T1000 (cell line): ENCODE measurements around the gene DCLK1.

Experiments
- DNase-seq: peaks from one replicate; lab custom pipeline; 2025; ENCODE audit warnings: mixed read lengths; lab: John Stamatoyannopoulos, UW

Gene DCLK1

DNA sequence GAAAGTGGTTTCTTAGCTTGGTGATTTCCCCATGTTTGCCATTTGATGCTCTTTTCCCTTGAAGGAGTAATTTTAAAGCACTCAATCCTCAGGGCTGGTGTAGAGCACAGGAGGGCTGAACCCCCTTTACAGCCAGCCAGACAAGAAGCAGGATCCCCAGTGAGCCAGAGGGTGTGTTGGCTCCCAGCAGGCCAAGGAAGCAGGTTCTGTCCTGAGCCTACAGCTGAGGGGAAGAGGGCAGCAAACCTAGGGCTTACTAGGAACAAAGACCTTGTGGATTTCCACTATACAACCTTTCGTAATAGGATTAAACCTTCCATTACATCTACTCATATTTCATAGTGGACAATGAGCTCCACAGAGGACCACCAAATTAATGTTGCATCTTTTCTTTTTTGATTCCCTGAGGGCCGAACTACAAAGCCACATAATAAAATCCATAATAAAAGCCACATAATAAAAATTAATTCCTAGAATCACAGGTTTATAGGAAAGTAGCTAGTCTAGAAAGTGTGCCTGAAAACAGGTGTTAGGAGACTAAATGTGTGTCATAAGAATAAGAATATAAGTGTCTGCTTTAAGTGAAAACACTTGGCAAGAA lies 300.2 kb downstream of the DCLK1 start:
- DNase-seq, result no peak

DNA sequence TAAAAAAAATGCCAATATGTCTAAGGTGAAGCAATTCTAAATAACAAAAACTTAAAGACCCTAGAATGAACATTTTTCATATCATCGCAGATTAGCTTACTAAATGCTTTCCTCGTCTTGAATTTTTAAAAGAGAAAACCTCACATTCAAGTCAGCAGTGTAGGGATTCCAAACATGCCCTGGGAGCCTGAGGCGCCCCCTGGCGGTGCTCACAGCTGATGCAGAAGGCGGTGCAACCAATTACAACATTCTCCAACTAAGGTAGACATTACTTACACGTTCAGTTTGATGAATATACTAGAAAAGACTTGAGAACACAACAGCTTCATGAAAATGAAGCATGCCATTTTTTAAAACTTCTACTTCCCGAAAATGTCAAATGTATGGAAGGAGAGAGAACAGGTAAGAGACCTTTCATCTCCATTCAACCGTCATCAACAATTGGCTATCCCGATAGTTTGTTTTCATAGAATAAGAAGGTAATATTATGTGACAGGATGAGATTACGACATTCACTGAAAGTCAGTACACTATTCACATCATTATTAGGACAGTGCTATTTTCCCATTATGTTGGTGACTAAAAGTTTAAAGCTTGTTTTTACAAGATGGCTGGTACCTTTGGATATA lies 304.4 kb downstream of the DCLK1 start:
- DNase-seq, result no peak

DNA sequence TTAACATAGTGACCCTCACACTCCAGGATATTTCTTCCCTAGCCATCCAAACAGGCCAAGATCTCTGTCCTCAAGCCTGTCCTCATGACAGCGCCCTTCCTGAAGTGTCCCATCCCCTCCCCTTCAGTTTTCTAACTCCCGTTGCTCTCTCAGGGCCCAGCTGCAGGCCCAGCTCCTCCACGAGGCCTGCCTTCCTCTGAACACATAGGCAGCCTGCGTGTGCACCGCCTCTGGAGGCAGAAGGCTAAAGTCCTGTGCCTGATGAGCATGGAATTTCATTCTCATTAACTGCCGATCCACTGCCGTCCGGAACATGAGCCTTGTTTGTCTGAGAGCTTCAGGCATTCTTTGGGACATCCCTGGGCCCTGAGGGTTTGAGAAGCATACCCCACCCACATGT lies 306.4 kb downstream of the DCLK1 start:
- no peak for DNase-seq

DNA sequence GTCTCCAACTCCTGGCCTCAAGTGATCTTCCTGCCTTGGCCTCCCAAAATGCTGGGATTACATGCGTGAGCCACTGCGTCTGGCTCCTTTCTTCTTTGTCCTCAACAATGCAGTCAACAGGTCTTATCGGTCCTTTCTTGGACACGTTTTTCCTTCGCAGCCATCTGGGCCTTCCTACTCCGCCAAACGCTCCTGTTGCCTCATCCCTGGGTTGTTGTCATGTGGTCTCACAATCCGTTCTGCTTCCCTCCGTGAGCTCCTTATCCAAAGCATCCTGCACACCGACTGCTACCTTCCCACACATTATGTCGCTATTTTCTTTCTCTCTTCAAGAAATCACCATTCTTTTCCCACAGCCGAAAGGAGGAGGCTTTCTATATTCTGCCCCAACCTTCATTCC lies 306.8 kb downstream of the DCLK1 start:
- no peak for DNase-seq

DNA sequence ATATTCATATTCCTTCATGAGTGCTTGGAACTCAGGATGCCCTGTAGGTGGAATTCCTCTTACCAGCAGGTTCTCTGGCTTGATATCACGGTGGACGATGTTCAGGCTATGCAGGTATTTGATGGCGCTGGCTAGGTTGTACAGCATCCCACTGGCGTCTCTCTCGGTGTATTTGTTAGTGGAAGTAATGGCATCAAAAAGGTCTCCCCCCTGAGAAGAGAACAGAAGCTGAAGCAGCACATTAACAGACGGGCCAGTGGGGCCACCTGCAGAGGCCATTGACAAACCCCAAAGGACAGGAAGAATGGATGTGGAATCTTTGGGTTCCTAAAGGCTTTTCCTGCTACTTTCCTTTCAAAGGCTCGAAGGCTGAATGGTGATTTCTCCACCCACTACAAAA lies 308.5 kb downstream of the DCLK1 start:
- no peak for DNase-seq

DNA sequence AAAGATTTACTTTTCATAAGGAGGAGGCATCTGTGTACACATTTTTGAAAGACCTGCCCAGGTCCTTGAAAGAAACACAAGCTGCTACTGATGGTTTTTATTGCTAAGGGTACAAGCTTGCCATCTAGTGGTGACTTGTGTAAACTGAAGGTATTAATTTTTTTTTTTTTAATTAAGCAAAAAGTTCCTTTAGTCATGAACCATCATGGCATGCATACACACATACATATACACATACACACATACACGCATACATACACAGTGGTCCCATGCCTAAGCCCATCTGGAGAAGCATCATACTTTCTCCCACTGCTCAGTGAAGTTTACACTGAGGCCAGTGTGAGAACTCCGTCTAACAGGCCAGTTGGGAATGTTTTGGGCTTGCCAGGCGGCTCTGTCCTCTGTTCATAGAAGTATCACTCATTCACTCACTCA lies 312.5 kb downstream of the DCLK1 start:
- no peak for DNase-seq

DNA sequence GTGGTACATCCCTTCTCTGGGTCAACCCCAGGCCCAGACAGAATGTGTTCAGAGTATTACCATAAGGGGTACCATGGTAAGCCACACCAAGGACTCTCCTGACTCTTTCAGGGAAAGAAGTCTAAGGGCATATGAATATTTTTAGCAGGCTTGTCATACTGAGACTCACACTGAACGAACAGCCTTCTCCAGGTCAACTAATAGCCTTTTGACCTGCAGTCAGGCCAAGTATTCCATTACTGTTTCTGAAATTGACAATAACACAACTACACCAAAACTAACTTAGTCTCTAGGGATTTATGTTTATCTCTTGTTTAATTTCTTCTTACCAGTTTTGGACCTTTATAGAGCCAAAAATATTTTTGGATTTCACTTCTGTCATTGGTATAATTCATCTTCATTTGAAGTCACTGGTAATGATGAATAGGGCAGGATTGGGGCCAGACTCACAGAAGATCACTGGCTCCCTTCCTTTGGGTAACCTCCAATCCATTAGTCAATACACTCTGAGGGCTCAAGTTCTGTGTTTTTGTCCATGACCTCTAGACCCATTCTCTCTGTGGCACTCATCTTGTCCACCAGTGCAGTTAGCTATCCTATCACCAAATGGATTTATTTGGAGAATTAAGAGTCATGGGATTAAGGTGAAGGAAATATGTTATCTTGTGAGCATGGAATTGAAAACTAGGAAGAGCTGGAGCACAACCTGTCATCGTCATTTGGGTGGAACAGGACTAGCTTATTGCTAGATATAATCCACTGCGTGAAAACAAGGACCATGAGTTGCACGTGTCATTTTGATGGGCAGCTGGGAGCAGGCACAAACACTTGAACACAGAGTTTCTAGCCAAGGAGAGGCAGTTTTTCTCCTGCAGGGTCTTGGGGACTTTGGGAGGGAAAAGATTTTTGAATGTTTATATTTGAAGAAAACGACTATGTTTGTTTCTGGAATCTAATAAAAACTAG lies 313.3 kb downstream of the DCLK1 start:
- DNase-seq, result no peak

DNA sequence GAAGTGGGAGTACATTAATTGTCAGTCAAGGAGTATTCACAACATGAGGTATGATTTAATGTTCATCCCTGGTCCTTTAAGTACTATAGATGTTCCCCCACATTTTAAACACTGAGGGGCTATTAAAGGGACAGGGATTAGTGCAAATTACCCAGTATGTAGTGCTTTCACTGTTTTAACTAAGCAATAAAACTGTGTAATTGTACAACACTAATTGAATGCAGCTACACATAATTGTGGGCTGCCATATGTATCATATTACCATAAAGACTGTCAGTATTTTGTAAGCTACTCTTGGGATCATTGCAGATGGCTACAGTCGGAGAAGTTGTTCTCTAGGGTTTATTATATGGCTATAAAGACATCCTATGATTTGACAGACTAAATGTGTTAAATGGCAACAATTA lies 316.6 kb downstream of the DCLK1 start:
- DNase-seq, result no peak

DNA sequence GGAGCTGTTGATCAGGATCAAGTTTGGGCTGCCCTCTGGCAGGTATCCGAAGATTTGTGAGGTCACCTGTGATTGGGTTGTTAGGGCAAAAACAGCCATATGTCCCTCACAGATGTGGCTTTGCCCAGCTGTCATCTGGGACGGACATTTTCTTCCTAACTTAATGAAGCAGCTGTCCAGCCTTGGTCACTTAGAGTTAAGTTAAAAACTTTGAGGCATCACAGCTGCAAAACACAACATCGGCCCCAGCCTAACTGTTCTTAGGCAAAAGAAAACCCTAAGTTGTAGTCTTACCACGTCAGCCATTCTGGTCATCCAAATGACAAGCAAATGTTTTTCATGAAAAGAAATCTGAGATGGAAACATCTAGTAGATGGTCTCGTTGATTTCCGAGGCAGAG lies 318.4 kb downstream of the DCLK1 start:
- no peak for DNase-seq

DNA sequence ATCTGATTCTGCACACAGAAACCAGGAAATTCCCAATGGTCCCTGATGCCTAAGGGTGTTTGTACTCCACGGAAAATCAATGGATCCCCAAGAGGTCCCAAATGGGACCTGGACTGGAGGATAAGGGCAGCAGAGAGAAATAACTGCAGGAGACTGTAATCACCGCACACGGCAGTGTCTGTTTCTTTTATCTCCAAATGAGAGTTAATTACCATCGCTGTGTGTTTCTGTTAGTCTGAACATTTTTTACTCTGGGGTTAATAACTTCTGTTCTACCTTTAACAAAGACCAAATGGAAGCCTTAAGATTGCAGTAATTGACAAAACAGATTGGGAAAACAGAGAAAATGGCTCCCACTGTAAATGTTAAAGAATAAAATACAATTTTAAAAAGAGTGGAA lies 320.9 kb downstream of the DCLK1 start:
- DNase-seq, result no peak

DNA sequence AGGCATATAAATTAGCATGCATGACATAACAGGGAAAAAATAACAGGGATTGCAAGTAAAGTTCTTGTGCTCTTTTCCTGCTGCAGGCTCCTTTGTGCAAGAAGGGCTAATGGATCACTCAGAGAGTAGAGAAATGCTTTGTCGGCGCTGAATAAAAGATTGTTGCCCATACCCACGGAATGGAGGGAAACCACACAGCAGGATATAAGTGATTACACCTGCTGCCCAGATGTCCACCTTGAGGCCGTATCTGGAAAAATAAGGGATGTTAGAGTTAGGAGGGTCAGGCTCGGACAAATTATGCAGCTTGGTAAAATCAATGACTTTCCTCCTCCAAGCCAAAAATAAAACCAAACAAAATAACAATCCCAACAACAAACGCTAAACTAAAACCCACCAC lies 322.3 kb downstream of the DCLK1 start:
- no peak for DNase-seq

DNA sequence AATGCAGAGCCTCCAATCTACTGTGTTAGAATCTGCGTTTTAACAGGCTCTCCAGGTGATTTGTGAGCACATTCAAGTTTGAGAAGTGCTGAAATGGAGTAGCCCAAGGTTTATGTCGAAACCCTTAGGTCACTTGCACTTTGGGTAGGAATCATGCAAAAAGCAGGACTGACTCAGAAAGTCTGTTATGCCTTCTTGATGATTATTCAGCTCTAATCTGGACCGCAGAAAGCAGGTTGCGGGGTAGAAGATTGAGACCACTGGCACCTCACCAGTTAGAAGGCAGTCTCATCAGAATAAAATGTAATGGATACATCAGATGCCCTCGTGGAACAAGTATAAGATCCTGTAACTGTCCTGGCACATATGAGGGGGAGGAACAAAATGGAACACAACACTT lies 326.3 kb downstream of the DCLK1 start:
- no peak for DNase-seq

DNA sequence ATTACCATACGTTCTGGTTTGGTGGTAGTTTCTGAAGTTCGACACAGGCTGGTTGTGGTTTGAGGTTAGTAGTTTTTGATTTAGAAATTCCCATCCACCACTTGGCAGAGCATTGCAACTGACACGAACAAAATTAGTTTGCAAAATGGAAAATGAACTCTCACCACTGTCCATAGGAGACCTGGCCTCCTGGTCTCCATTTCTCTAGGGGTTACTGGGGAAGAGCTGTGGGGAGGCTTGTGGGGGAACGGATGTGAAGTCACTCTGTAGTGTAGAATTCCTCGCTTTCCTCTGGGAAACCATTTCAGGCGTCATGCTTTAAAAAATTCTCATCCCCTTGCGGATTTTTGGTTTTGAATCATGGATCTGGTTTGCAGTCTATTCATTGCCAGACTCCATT lies 333.2 kb downstream of the DCLK1 start:
- no peak for DNase-seq

DNA sequence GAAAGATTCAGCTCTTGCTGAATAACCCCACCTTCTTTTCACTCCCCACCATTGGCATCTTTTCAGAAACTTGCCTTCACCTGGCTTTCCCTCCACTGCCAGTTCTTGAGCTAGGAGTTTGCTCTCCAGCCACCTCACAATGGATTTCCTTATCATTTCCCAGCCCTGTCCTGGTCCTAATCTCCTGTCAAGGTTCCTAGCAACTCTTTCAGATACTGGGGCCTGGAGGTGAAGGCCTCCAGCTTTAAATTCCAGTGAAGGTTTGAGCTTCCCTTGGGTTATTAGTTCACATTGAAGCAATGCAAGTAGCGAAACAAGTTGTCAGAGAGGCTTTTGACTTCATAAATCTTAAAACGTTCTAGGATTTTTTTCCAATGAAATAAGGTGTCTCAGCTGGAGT lies 333.9 kb downstream of the DCLK1 start:
- no peak for DNase-seq

DNA sequence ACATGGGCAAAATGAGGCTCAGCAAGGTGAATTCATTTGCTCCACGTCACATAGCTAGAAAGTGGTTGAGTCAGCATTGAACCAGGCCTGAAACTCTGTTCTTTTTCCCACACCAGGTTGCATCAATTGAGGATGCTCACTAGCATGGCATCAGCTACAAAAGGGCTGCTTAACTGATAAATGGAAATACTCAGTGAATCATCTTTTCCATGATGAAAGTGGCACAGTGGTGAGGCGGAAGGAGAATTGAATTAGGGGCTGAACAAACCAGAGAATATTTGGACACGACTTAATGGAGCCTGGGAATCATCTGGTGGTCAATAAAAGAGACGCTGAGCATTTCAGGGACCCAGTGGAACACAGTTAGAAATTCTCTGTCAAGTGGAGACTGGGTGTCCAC lies 334.6 kb downstream of the DCLK1 start:
- no peak for DNase-seq

DNA sequence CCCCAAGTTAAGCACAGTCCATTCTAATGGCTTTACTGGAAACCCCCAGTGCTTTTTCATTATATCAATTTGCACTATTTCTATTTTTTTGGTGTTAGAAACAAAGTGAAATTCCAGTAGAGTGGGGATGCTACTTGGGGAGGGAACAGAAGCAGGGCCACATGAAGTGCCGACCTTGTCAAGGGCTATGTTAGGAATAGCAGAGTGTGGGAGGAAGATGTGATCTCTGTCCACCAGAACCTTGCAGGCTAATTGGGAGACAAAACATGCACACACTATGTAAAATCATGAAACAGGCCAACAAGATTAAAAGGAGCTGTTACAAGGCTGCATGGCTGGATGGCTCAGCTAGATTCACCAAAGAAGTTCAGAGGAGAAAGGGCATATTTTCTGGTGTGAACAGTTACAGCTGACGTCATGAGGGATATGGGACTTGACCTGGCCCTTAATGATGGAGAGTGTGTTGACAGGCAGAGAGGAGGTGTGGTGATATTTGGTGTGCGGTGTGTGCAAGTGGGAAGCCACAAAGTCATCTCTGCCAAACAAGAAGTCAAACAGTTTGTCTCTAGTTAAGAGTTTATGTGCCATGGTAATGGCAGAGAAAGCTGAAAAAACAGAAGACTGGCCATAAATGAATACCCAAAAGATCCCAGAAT lies 336.3 kb downstream of the DCLK1 start:
- no peak for DNase-seq

DNA sequence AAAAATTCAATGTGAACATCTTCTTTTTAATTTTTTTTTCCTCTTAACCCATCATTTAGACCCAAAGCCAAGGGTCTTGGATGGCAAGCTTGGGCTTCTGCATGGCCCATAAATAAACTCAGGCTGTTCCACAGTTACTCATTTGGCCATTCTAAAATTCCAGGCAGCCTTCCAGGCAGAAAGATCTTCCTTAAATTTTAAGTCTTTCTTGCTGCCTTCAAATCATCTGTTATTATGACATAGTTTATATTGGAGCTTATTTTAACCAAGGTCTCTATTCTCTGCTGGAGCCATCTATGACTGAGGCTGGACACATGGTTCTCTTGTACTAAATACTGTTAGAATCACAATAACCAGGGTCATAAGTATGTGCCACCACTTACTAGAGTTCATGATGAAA lies 337.4 kb downstream of the DCLK1 start:
- no peak for DNase-seq

DNA sequence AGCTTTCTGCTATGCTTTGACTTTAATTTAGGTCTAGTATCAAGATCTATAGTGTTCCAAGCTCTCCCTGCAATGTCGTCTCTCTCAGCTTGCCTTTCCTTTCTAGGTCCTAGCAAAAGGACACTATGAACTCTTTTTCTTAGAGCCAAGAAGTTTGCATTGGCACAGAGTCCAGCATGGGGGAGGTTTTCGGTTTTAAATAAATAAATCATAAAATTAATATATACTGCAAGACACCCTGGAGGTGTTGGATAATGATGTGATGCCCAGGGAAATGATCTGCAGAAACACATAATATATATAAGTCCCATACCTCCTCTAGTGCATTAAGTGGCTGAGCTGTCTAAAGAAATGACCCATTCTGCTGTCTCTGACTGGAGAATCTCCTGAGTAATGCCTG lies 338.3 kb downstream of the DCLK1 start:
- no peak for DNase-seq

DNA sequence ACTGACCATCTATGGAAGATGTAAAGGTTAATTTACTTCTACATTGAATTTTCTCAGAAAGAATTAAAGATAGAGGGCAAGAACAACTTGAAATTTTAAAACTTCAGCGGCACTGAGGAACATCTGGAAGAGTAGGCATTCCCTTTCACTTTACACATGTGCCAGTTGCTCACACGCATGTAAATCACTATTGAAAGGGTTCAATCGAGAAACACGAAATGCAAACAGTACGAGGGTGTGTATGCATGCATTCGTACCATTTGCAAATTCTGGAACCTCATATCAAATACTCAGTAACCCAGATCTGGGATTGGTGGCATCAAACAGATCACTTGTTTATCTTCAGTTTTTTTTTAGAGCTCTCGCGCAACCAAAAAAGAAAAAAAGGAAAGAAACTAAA lies 339.2 kb downstream of the DCLK1 start:
- DNase-seq, result no peak

DNA sequence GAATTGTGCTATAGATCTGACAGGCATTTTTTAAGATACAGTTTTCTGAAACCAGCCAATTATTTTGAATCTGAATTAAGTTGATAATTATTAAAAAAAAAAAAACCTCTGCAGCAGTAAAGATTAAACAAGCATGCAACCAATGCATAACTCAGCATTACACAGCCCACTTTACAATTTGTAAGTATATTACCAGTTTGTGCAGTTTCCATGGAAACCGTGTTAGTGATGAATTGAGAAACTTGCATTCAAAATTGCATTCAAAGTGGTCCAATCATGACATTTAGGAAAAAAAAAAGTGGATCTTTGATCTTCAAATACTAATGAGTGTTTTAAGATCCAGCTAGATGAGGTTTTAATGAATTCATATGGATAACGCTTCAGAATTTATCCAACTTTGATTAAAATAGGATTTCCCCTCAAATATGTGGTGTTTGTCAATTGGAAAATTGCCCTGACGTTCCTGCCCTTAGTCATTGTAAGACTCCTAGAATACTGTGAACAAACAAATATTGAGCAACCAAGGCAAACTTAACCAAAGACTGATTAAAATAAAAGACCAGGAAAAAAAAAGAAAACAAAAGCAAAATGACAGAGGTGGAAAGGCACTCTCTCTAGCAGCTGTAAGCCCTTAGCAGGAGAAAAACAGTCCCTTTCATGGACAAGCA lies 339.9 kb downstream of the DCLK1 start:
- no peak for DNase-seq

DNA sequence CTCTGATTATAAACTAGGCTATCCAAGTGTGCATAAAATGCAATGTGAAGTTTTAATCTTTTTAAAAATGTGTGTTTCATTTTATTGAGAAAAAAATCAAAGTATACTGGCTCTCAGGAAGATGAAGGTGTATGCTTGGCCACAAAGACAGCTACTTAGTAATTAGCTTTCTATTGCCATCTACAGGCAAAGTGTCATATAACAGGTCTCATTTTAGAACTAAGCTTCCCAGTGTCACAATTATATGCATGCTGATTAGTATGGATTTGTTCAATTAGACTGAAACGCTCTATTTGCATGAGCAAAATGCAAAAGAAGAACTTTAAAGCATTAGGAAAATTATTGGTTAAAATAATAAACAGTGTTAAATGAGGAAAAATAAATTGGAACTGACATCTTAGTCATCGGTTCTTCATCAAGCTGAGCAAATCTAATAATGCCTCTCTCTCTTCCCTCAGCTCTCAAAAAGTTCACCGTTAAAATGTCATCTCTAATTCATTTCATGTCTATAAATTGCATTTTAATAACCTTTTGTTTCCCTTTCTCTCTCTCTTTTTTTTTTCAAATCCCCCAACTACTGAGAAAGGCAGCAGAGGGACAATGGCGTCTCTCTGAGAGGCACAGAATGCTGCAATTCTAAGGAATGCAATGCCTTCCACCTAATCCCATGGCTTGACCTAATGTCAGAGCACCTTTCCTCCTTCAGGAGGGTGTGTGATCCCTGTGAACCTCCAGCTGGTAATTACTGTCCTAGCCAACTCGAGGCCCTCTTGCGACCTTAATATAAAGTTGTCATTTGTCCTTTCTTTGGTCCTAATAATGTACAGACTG lies 341.6 kb downstream of the DCLK1 start:
- no peak for DNase-seq
